HFFc6 (cell line): Measurements from ENCODE around the gene PPP1CA. TPM values are rescaled to one million over a fixed set of nuclear protein-coding genes. Genes with fewer than 3 reads are reported as not detected.

Experiments used
- DNase-seq: peaks from one replicate; pipeline ENCODE4 v3.0.0-alpha.2; 2018
- H3K27ac Mint-ChIP-seq: 2 replicates; pipeline ENCODE4 v1.8.0; 2020; ENCODE audit warnings: mild to moderate bottlenecking, mixed read lengths
- H3K27me3 Mint-ChIP-seq: 2 replicates; pipeline ENCODE4 v1.8.0; 2021; ENCODE audit warnings: mild to moderate bottlenecking, moderate library complexity, mixed read lengths; ENCODE audit not compliant: insufficient read depth
- H3K36me3 Mint-ChIP-seq: 2 replicates; pipeline ENCODE4 v1.8.0; 2021; ENCODE audit warnings: low read depth, mixed read lengths
- H3K4me1 Mint-ChIP-seq: 2 replicates; pipeline ENCODE4 v1.8.0; 2020; ENCODE audit warnings: low read depth, mixed read lengths
- H3K4me3 Mint-ChIP-seq: 2 replicates; pipeline ENCODE4 v1.8.0; 2020; ENCODE audit warnings: mild to moderate bottlenecking, moderate library complexity, mixed read lengths
- H3K9me3 Mint-ChIP-seq: 2 replicates; pipeline ENCODE4 v1.8.0; 2020; ENCODE audit warnings: mild to moderate bottlenecking, mixed read lengths
- CTCF ChIP-seq: fragments of 200-600 bp; sonication (generic); IDR thresholded peaks from 2 replicates; pipeline ENCODE4 v1.5.0; 2021; ENCODE audit warnings: antibody characterized with exemption, mild to moderate bottlenecking
- total RNA-seq, 6 experiments: library from RNA; stranded (reverse); fragmentation: NEBNext Ultra II Directional; extraction: Animal tissue kit (Norgen Biotek cat#: 25700); gene quantifications; 2 replicates in 1 of 6; 3 replicates in 5 of 6; pipeline ENCODE4 v1.2.3, GENCODE V29; 2021

The PPP1CA gene
- total RNA-seq, 6 experiments from 2014 or later = 162 to 191 (median 180) TPM

- no peak for TF ChIP-seq CTCF
- no peaks in the 10 kb centered on the region; the same call in 1 of the 2 replicates for H3K36me3 Mint-ChIP-seq
- H3K4me3 Mint-ChIP-seq = peak overlapping the region; percentile 41; the same call in 1 of the 2 replicates
- H3K27me3 Mint-ChIP-seq = peaks cover 5% of the 10 kb centered on the region
- DNase-seq = no peak
- H3K9me3 Mint-ChIP-seq = no peaks in the 10 kb centered on the region
- H3K27ac Mint-ChIP-seq = peak overlapping the region; percentile 85
- H3K4me1 Mint-ChIP-seq = peaks cover 71% of the 10 kb centered on the region
These were observed 23.1 kb downstream of the PPP1CA start for GRCh38 chr11:67378544-67378943.

GRCh38 chr11:67376873-67377808, 24.5 kb downstream of the PPP1CA start:
- H3K27me3 Mint-ChIP-seq = peaks cover 5% of the 10 kb centered on the region
- no peaks in the 10 kb centered on the region; the same call in 1 of the 2 replicates for H3K36me3 Mint-ChIP-seq
- no peak overlapping the region for H3K4me3 Mint-ChIP-seq
- DNase-seq = no peak
- TF ChIP-seq CTCF = no peak
- peaks cover 65% of the 10 kb centered on the region for H3K4me1 Mint-ChIP-seq
- no peaks in the 10 kb centered on the region for H3K9me3 Mint-ChIP-seq
- 0 out of 2 replicates have a peak overlapping the region, but pooled peaks have one; percentile 43 for H3K27ac Mint-ChIP-seq

- no peak overlapping the region for H3K4me3 Mint-ChIP-seq
- no peaks in the 10 kb centered on the region for H3K9me3 Mint-ChIP-seq
- H3K4me1 Mint-ChIP-seq = peaks cover 69% of the 10 kb centered on the region
- DNase-seq = no peak
- H3K27me3 Mint-ChIP-seq = peaks cover 5% of the 10 kb centered on the region
- no peaks in the 10 kb centered on the region; the same call in 1 of the 2 replicates for H3K36me3 Mint-ChIP-seq
- peak overlapping the region; percentile 43 for H3K27ac Mint-ChIP-seq
- TF ChIP-seq CTCF = no peak
These were observed 25.4 kb downstream of the PPP1CA start for GRCh38 chr11:67376063-67376820.

DNA sequence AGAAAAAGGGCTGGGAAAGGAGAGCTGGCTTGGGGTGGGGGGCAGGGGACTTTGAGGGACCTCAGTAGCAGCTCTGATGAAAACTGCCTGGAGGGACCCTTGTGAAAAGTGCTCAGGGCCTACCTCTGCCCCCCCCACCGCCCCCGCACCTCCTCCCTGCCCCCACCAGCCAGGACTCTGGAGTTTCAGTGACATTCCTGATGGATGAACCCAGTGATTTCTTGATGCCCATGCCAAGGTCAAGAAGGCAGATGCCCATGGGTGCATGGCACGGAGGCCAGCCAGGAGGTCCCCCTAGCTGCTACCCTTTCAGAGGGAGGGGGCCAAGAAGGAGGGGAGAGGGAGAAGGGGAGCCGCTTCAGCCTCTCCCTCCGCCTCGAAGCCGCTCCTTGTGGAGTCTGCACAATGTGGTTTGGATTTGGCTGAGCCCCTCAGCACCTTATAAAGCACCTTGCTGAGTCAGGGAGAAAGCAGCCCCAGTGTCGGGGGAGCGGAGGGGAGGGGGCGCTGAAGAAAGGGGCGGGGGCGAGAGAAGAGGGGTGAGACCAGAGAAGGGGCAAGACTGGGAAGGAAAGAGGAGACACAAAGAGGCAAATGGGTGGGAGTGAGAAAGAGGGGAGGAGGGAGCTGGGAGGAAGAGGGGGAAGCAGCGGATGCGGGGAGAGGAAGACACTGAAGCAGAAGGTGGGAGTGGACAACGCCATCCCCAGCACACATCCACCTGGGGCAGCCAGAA, 26.2 kb downstream of the PPP1CA start:
- H3K4me1 Mint-ChIP-seq = peaks cover 69% of the 10 kb centered on the region

More for the DNA sequence above, 26.2 kb downstream of the PPP1CA start:
- no peaks in the 10 kb centered on the region; the same call in 1 of the 2 replicates for H3K36me3 Mint-ChIP-seq
- H3K9me3 Mint-ChIP-seq = no peaks in the 10 kb centered on the region
- no peak for TF ChIP-seq CTCF
- H3K4me3 Mint-ChIP-seq = no peak overlapping the region
- DNase-seq = no peak
- H3K27ac Mint-ChIP-seq = peak overlapping the region; percentile 99
- H3K27me3 Mint-ChIP-seq = peaks cover 5% of the 10 kb centered on the region; the same call in 1 of the 2 replicates
